NCI-H1417 (cell line): ENCODE data around the gene INTS12.

Experiments
- DNase-seq, 3 experiments: peaks; one replicate each; lab custom pipeline; 2025; lab: John Stamatoyannopoulos, UW

The INTS12 gene

GRCh38 chr4:105683038-105683437 is 25.5 kb downstream of the INTS12 start:
- no peak for DNase-seq

DNA sequence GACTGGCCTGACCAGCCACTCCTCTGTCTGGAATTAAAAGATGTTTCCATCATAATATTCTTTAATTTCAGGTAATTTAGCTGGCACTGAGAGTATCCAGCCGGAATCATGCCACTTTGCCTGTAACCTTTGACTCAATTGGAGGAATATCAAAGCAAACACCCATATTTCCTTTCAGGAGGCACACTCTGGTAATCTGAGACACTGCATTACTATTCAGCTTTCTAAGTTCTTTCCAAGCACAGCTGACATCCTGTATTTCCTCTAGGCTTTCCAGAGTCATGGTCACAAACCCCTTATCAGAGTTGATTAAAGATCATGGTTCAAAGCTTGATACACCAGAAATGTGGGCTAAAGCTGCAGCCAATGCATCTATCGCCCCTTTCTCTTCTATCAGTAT is 29.3 kb downstream of the INTS12 start:
- DNase-seq = no peak

- DNase-seq = no peak
Observed at GRCh38 chr4:105677709-105678108, 30.8 kb downstream of the INTS12 start.

DNA sequence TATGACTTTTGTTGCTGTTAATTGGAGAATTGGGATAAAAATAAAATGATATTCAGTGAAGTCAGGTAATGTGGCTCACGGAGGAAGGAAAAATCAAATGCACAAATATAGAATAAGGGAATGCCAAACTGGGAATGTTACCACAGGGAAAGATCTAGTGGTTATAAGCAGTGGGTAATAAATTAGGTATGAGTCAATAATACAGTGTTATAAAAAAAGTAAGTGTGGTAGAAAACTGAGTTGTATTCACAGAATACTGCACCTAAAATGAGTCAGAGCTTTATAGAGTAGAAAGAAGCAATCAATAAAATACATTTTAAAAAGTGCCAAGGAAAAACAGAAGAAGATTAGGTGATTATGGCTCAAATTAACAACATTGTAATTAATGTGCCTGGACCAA is 34.5 kb downstream of the INTS12 start:
- no peak for DNase-seq

GRCh38 chr4:105671301-105671700 is 37.2 kb downstream of the INTS12 start:
- no peak for DNase-seq

DNA sequence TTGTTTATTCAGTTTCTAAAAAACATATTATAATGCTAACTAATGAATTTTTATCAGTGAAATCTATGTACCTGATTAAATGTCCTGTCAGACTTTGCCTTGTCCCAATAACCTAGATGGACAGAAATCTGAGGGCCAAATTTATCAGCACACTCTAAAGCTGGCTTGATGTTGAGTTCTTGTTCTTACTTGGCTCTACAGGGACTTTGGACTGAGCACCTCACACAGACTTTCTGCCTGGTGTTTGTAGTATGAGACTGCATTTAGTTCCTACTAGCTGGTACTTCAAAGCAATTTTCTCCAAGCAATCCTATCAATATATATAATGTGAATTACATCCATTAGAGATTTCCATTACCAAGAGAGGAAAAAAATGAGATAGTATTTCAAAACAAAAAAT is 37.8 kb downstream of the INTS12 start:
- DNase-seq = no peak

DNA sequence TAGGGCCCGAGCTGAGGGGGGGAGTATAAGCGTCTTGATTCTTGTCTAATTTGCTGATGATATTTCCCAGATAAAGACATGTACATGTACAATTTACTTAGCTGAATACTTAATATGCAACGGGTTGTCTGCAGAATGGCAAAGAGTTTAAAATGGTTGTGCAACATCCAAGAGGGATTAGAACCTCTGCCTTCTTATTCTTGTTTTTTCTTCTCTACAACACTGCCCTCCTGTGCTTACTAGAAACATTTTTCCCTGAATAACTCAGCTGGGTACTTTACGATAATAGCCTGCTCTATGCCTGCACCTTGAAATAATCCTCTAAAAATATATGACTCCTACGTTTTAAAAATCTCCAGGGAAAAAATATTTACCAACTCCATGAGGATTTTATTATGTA is 41.8 kb downstream of the INTS12 start:
- DNase-seq = peak in 1 of 3 experiments; percentile 56

- no peak for DNase-seq
Observed at GRCh38 chr4:105662935-105663675, 45.4 kb downstream of the INTS12 start.

DNA sequence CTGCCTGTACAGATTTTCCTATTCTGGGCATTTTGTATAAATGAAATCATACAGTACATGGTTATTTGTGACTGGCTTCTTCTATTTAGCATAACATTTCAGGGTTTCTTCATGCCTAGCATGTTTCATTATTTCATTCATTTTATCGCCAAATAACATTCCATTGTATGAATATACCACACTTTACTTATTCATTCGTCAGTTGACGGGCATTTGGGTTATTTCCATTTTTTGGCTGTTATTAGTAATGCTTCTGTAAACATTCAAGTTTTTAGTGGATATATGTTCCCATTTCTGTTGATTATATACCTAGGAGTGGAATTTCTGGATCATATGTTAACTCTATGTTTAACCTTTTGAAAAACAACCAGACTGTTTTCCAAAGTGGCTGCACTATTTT is 47.5 kb downstream of the INTS12 start:
- no peak for DNase-seq

GRCh38 chr4:105659190-105659589 is 49.3 kb downstream of the INTS12 start:
- no peak for DNase-seq

GRCh38 chr4:105657117-105657765 is 51.2 kb downstream of the INTS12 start:
- DNase-seq = no peak

DNA sequence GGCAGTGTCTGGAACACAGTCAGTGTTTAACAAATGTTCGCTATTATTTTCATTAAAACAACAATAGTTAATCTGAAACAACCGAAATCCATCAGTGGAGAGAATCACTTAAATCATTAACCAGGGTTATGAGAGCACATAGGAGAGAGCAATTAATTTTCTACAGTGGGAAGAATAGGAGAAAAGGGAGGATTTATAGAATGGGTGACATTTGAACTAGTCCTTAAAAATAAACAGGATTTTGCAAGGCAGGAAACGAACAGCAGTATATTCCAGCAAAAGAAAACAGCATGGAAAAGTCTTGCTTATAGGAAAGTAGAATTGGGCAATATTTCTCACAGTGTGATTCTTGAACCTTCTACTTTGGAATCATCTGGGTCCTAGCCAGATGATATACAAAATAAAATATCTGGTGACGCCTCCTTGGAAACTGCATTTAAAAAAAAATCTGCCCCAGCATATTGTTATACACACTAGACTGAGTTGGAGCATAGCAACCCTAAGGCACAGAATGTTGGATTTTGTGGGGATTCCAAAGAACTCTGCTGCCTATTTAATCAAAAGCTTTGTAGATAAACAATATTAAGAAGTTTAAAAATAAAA is 56.1 kb downstream of the INTS12 start:
- DNase-seq = no peak

- DNase-seq = no peak
Observed at GRCh38 chr4:105651884-105652283, 56.6 kb downstream of the INTS12 start.

DNA sequence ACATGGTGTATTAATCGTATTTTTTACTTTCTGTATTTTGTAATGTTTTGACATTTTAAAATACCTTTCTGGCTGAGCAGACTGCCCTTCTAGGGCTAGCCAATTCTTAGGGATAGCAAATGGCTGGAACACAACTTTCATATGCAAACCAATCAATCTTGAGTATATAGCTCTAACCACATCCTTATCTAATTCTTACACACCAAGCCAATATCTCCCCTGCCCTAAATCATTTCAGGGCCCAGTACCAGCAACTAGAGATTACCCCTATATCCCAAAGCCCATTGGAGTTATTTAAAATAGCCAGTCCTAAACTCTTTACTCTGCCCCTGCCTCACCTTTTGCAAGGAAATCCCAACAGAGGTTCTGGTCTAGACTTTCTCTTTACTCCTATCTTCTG is 58.3 kb downstream of the INTS12 start:
- no peak for DNase-seq

DNA sequence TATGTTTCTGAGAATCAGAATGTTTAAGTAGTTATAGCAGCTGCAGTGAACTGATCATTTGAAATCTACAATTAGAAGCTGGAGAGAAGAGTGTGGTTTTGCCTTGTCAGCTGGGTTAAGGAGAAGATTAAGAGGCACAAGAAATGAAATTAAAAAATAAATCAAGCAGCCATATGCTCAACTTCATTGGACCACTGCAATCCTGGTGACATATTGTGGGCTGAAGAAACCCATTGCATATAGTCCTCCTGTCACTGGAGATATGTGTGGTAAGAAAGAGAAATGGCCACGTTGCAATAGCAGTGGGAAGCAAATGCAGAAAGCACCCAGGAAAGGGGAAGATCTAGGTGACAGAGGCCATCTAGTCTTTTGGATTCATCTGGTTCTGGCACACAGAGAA is 63.0 kb downstream of the INTS12 start:
- no peak for DNase-seq

DNA sequence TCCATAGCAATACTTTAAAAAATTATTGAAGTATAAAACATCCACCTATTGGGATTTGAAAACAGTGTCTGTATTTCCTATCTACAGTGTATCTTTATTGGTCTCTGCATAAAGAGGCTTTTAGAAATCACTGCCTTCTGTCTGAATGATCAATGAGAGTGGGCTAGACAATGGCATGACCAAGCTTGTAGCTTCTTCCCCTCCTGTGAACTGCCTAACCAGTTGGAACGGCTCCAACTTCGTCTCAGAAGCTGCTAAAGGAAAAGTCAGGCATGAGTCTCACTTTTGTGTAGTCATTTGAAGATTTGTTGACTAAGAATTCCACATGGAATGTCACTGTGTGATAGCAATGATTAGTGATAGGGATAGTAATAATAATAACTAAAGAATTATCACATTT is 64.2 kb downstream of the INTS12 start:
- DNase-seq = peak in 1 of 3 experiments; percentile 7

DNA sequence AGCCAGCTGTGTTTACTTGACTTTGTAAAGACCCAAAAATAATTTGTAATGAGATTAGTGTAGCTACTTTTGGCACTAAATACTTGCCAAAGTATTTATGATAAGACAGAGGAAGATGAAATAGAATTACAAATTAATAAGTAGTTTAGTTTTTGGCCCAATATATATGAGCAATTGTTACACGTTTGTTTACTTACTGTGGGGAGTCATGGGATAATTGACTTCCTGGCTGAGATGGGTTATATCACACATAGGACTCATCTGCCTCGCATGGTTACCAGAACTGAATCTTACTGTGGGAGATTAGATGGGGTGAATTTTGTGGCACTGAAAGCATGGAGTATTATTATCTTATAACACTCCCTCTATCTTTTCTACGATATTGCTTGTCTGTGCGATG is 66.6 kb downstream of the INTS12 start:
- peak in 1 of 3 experiments; percentile 32 for DNase-seq

DNA sequence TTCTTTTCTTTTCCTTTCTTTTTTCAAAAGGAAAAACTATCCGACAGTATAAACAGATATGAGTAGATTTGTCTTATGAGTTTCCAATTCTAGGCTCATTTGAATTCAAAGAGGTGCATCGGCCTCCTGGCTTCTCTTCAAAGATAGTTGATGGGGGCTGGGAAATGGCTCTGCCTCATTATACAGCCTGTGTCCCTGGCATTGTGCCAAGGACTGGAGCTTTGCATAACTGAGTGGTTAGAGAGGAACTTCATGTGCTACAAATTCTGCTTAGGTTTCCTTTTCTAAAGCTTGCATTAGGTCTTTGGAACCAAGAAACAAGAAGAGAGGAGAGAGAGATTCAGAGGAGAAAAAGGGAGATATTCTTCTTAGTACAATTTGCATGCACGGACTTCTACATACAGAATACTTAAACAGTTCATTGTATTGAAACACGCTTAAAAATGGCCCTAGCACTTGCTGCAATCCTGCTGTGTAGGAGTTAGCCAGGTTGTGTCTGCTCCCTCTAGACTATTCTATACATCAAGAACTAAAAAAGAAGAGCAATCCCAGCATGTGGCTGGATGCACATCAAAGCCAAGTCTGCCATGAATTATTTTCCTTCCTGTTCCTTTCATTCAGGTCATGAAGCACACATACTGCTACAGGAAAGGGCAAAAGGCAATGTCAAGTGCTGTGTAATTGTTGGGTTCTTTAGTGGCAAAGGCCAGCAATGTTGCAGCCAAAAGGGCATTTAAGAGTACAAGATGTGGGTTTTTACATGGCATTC is 70.9 kb downstream of the INTS12 start:
- DNase-seq = peak; percentile 29 to 82 (median 78)

GRCh38 chr4:105634402-105635080 is 73.9 kb downstream of the INTS12 start:
- DNase-seq = no peak

DNA sequence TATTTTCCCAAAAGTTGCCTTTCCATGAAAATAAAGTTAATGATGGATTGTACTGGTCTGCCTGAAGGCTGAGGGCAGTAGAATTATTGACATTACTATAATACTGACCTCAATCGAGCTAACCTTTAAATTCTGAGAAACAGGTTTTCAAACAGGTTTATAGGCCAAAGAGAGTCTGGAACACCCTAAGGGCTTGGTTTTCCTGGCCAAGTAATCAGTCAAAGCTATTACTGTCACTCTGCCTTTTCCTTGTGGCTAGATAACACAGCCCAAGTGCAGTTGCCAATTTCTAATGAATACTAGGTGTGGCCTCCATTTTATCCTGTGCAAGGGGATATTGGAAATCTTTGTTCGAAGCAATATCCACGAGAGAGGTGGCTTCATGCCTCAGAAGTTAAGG is 75.2 kb downstream of the INTS12 start:
- DNase-seq = peak in 1 of 3 experiments; percentile 62
